Measurements from ENCODE around the gene SETDB2. TPM values are rescaled to one million over a fixed set of nuclear protein-coding genes. Genes with fewer than 3 reads are reported as not detected.
A peak's percentile ranks its signal among the peaks of the same experiment; 100 is the strongest.

The SETDB2 gene
- total RNA-seq, 1 experiment from 2014 or later, result 5.2 TPM

GRCh38 chr13:49443704-49444523 lies at the start of gene SETDB2, which contains the start of gene CAB39L (continued):
- TF ChIP-seq JUND (IDR thresholded peaks at IDR 0.05) (no peak), CBX3 (IDR thresholded peaks at IDR 0.05; ENCODE audit: low read depth) (no peak), MAX (IDR thresholded peaks at IDR 0.05) (peak; percentile 52)

- Histone ChIP-seq H3K36me3 (ENCODE audit: control insufficient read depth in 1 of 2, insufficient read depth in 2 of 2, low read length in 2 of 2) (no peaks in the 10 kb centered on the region), H3K27ac (ENCODE audit: low read depth, low read length) (no peak overlapping the region), H3K9ac (ENCODE audit: low read length) (no peak overlapping the region), H3K79me2 (ENCODE audit: insufficient read depth, low read length) (no peaks in the 10 kb centered on the region), H3K4me2 (ENCODE audit: low read length) (no peak overlapping the region), H2AFZ (ENCODE audit: low read depth, low read length, poor library complexity, severe bottlenecking) (no peak overlapping the region), H4K20me1 (ENCODE audit: insufficient read depth) (no peaks in the 10 kb centered on the region), H3K4me1 (ENCODE audit: control insufficient read depth in 1 of 2, insufficient read depth in 2 of 2, low read length in 2 of 2) (no peaks in the 10 kb centered on the region), H3K27me3 (ENCODE audit: insufficient read depth, low read length) (no peaks in the 10 kb centered on the region), H3K9me3 (ENCODE audit: control insufficient read depth in 1 of 2, insufficient read depth in 1 of 2, low read depth in 1 of 2, low read length in 2 of 2) (no peaks in the 10 kb centered on the region), H3K9me2 (ENCODE audit: insufficient read depth) (no peaks in the 10 kb centered on the region; the same call in 1 of the 2 replicates), H3K4me3 (replicated peaks in 1 of 2; ENCODE audit: low read depth in 1 of 2, low read length in 2 of 2) (no peak overlapping the region)
- no TSS peak for BruUV-seq (replicated peaks)
- ATAC-seq (no peak), DNase-seq (ENCODE audit: low read depth, low spot score) (no peak)
- TF ChIP-seq POLR2AphosphoS5 (IDR thresholded peaks at IDR 0.05; ENCODE audit: low read depth, low read length) (no peak), EGR1 (IDR thresholded peaks at IDR 0.05; ENCODE audit: low read depth) (no peak), SP1 (IDR thresholded peaks at IDR 0.05; ENCODE audit: low read depth) (no peak)
- ChIA-PET RAD21 (ENCODE audit: low non-redundant PET in 1 of 2, low total read pairs in 2 of 2, uncharacterized antibody in 2 of 2, unreplicated experiment in 2 of 2) (no interaction called here), POLR2A (no interaction called here), CTCF (no interaction called here)
- intact Hi-C loops (cut with micrococcal nuclease), result no loop called here
These were observed 48.6 kb upstream of the SETDB2 start for GRCh38 chr13:49395451-49395865.

DNA sequence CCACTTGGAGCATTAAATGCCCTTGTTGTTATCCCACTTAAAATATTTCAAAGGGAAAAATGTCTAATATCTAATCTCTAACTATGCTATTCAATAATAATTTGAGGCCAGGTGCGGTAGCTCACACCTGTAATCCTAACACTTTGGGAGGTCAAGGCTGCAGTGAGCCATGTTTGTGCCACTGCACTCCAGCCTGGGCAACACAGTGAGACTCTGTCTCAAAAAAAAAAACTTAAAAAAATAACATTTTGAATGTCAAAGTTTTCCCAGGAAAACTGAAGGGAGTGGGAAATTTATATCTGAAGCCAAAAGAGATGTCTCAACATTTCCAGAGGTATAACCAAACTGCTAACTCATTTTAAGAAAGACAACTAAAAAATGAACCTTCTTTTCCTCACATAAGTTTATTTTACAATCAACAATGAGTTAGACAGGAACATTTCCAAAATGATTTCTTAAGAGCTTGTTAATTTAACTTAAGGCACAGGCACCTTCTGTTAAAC lies 48.1 kb upstream of the SETDB2 start:
- Histone ChIP-seq H3K4me3 (replicated peaks in 1 of 2; ENCODE audit: low read depth in 1 of 2, low read length in 2 of 2) (no peak overlapping the region), H3K36me3 (ENCODE audit: control insufficient read depth in 1 of 2, insufficient read depth in 2 of 2, low read length in 2 of 2) (no peaks in the 10 kb centered on the region), H3K79me2 (ENCODE audit: insufficient read depth, low read length) (no peaks in the 10 kb centered on the region), H3K27ac (ENCODE audit: low read depth, low read length) (no peak overlapping the region), H3K9me3 (ENCODE audit: control insufficient read depth in 1 of 2, insufficient read depth in 1 of 2, low read depth in 1 of 2, low read length in 2 of 2) (no peaks in the 10 kb centered on the region), H2AFZ (ENCODE audit: low read depth, low read length, poor library complexity, severe bottlenecking) (no peak overlapping the region), H3K9ac (ENCODE audit: low read length) (no peak overlapping the region), H4K20me1 (ENCODE audit: insufficient read depth) (no peaks in the 10 kb centered on the region), H3K27me3 (ENCODE audit: insufficient read depth, low read length) (no peaks in the 10 kb centered on the region), H3K9me2 (ENCODE audit: insufficient read depth) (no peaks in the 10 kb centered on the region; the same call in 1 of the 2 replicates), H3K4me1 (ENCODE audit: control insufficient read depth in 1 of 2, insufficient read depth in 2 of 2, low read length in 2 of 2) (no peaks in the 10 kb centered on the region), H3K4me2 (ENCODE audit: low read length) (no peak overlapping the region)
- intact Hi-C loops (cut with micrococcal nuclease), result no loop called here
- CTCF ChIA-PET, result no interaction called here
- DNase-seq (ENCODE audit: low read depth, low spot score), result no peak
- no TSS peak for BruUV-seq (replicated peaks)
- no peak for ATAC-seq
- RAD21 ChIA-PET (ENCODE audit: low non-redundant PET in 1 of 2, low total read pairs in 2 of 2, uncharacterized antibody in 2 of 2, unreplicated experiment in 2 of 2), result no interaction called here
- POLR2A ChIA-PET, result no interaction called here
- TF ChIP-seq SP1 (IDR thresholded peaks at IDR 0.05; ENCODE audit: low read depth), result no peak
- no peak for TF ChIP-seq ZBTB33 (IDR thresholded peaks at IDR 0.05; ENCODE audit: extremely low read depth, insufficient replicate concordance, low read length)
- TF ChIP-seq YY1 (IDR thresholded peaks at IDR 0.05; ENCODE audit: extremely low read depth, insufficient replicate concordance, low read depth, low read length), result no peak
- no peak for TF ChIP-seq CBX3 (IDR thresholded peaks at IDR 0.05; ENCODE audit: low read depth)
- TF ChIP-seq CEBPB (IDR thresholded peaks at IDR 0.05; ENCODE audit: low read depth), result no peak
- no peak for TF ChIP-seq CTCF (IDR thresholded peaks at IDR 0.05 in 2 of 3, conservative IDR thresholded peaks at IDR 0.05 in 1 of 3; ENCODE audit: borderline replicate concordance in 1 of 3, insufficient read depth in 1 of 3, low read depth in 2 of 3, low read length in 2 of 3)
- no peak for TF ChIP-seq EGR1 (IDR thresholded peaks at IDR 0.05; ENCODE audit: low read depth)
